Nephron (organoid): Measurements from ENCODE around the gene KCNK7.
"Not testable (repeated sequence)": the region's sequence is repeated elsewhere in the genome, so short reads cannot be mapped to it uniquely, and the experiment has no call there.

Experiments
- H3K27ac Mint-ChIP-seq, 3 experiments: 2 replicates each; pipeline ENCODE4 v1.8.0; 2020; ENCODE audit warnings: mixed read lengths in 3 of 3, mild to moderate bottlenecking in 2 of 3, moderate library complexity in 1 of 3
- H3K27me3 Mint-ChIP-seq: 2 replicates; pipeline ENCODE4 v1.8.0; 2021; ENCODE audit warnings: low read depth, mild to moderate bottlenecking, moderate library complexity, mixed read lengths
- H3K36me3 Mint-ChIP-seq: 2 replicates; pipeline ENCODE4 v1.8.0; 2020; ENCODE audit warnings: low read depth, mixed read lengths
- H3K4me1 Mint-ChIP-seq: 2 replicates; pipeline ENCODE4 v1.8.0; 2020; ENCODE audit warnings: mixed read lengths
- H3K4me3 Mint-ChIP-seq, 3 experiments: 2 replicates each; pipeline ENCODE4 v1.8.0; 2020; ENCODE audit warnings: mild to moderate bottlenecking in 3 of 3, mixed read lengths in 3 of 3, moderate library complexity in 2 of 3
- H3K9me3 Mint-ChIP-seq: 2 replicates; pipeline ENCODE4 v1.8.0; 2020; ENCODE audit warnings: mixed read lengths
- TF ChIP-seq, protein P1 (sequence below), 3 experiments: fragments of 200-600 bp; sonication (generic); IDR thresholded peaks; one replicate each; pipeline ENCODE4 v1.5.0; 2021; ENCODE audit warnings: antibody characterized with exemption in 3 of 3; ENCODE audit not compliant: unreplicated experiment in 3 of 3

The KCNK7 gene

DNA sequence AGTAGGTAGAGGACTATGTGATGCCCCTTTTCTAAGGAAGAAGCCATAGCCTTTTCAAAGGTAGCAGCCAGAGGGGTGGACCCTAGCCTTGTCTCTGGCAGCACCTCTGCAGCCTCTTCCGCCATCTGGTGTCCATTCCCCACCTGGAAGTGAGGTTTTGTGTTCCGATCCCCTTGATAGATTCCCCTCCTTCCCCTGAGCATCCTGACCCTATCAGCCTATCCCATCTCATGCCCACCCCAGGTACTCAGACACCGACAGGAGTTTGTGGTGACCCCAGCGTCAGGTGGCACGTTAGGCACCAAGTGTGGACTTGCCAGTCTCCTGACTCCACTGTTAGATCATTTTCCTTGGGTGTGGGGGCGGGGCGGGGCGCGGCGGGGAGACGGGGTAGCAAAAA is 23.7 kb downstream of the KCNK7 start:
- TF ChIP-seq, protein P1, sequence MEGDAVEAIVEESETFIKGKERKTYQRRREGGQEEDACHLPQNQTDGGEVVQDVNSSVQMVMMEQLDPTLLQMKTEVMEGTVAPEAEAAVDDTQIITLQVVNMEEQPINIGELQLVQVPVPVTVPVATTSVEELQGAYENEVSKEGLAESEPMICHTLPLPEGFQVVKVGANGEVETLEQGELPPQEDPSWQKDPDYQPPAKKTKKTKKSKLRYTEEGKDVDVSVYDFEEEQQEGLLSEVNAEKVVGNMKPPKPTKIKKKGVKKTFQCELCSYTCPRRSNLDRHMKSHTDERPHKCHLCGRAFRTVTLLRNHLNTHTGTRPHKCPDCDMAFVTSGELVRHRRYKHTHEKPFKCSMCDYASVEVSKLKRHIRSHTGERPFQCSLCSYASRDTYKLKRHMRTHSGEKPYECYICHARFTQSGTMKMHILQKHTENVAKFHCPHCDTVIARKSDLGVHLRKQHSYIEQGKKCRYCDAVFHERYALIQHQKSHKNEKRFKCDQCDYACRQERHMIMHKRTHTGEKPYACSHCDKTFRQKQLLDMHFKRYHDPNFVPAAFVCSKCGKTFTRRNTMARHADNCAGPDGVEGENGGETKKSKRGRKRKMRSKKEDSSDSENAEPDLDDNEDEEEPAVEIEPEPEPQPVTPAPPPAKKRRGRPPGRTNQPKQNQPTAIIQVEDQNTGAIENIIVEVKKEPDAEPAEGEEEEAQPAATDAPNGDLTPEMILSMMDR (IDR thresholded peaks at IDR 0.05; ENCODE audit: unreplicated experiment in 3 of 3), result peak; percentile 45 to 48 (median 47)
- Mint-ChIP-seq H3K4me1 (peaks cover 64% of the 10 kb centered on the region), H3K9me3 (no peaks in the 10 kb centered on the region), H3K36me3 (peaks cover 3% of the 10 kb centered on the region), H3K27me3 (peaks cover 3% of the 10 kb centered on the region), H3K27ac (peak overlapping the region; percentile 66 to 87 (median 82)), H3K4me3 (peak overlapping the region; percentile 94 to 99 (median 95))

DNA sequence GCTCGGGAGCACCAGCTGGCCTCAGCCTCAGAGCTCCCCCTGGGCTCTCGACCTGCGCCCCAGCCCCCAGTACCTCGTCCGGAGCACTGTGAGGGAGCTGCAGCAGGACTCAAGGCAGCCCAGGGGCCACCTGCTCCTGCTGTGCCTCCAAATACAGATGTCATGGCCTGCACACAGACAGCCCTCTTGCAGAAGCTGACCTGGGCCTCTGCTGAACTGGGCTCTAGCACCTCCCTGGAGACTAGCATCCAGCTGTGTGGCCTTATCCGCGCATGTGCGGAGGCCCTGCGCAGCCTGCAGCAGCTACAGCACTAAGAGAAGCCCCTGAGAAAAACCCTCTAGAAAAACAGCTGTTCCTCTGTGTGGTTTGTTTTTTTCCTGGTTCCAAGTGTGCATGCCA is 24.2 kb downstream of the KCNK7 start:
- Mint-ChIP-seq H3K9me3 (no peaks in the 10 kb centered on the region), H3K27me3 (peaks cover 3% of the 10 kb centered on the region), H3K4me1 (peaks cover 59% of the 10 kb centered on the region), H3K4me3 (peak overlapping the region; percentile 94 to 99 (median 95)), H3K27ac (peak overlapping the region; percentile 66 to 87 (median 82)), H3K36me3 (peaks cover 3% of the 10 kb centered on the region)
- TF ChIP-seq, protein P1 (IDR thresholded peaks at IDR 0.05; ENCODE audit: unreplicated experiment in 3 of 3), result no peak

DNA sequence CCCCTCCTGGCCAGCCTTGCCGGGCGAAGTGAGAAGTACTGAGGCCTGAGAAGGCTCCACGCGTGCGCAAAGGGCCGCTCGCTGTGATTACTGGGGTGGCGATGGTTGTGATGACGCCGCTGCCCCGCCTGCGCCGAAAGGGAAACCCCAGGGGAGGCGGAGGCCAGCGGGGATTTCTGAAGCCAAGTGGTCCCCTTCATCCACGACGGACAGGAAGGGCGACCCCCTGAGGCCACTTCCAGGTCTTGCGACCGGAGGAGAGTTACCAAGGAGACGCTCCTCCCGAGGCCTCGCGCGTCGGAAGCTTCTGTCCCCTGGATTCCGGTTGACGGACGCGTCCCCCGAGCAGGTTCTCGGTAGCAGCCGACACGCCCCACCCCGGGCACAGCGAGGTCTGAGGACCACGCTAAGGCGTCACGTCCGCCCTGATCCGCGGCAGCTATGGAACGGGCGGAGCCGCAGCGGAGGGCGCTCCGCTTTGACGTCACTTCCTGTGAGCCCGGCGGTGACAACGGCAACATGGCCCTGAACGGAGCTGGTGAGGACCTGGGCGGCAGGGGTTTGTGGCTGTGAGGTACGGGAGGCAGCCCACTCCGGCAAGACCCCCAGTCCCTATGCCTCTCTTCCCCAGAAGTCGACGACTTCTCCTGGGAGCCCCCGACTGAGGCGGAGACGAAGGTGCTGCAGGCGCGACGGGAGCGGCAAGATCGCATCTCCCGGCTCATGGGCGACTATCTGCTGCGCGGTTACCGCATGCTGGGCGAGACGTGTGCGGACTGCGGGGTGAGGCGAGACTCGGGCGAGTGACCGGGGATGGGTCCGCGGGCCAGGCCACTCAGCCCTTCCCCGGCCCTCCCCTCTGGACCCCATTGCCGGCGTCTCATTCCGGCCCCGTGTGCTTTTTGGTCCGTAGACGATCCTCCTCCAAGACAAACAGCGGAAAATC is 25.4 kb downstream of the KCNK7 start, which contains the start of gene ZNRD2:
Gene ZNRD2 (plus strand): TSS at position 505 of the 946 bp plus-strand sequence. CDS start 15 bp downstream, at position 520.
- H3K27me3 Mint-ChIP-seq, result no peaks in the 10 kb centered on the region

DNA sequence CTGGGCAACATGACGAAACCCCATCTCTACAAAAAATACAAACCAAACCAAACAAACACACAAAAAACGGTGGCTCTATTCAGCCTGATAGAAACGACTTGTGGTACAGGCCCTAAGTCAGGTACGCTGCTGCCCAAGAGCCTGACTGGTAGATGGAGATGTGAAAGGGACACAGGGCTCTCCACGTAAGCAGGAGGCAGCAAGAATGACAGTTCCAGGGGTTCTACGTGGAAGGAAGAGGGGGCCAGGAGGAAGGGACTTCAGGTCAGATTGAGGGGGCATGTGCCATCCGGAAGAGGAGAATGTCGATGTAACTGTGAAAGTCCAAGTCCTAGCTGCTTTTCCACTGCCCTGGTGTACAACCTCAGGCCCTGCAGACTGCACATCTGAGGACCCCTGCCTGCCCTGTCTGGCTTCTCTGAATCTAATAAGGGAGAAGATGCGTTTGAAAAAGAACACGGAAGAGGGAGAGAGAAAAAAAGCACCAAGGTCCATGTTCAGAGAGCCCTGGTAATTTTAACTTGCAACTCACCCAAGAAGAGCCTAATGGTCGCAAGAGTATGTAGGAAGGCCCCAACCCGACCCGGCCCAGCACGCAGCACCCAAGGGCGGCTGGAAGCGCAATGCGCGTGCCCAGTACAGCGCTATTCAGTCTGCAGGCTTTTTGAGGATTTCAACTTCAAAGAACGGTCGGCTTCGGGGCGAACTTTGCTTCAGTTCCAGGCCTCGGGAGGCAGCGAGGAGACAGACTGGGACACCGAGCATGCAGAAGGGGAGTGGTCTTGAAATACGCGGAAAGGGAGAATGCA is 26.2 kb downstream of the KCNK7 start:
- Mint-ChIP-seq H3K27ac (peak overlapping the region; percentile 93 to 95 (median 95)), H3K4me1 (peaks cover 47% of the 10 kb centered on the region), H3K36me3 (peaks cover 3% of the 10 kb centered on the region), H3K9me3 (no peaks in the 10 kb centered on the region), H3K27me3 (no peaks in the 10 kb centered on the region), H3K4me3 (peak overlapping the region; percentile 99 to 100 (median 99))
- TF ChIP-seq, protein P1 (IDR thresholded peaks at IDR 0.05; ENCODE audit: unreplicated experiment in 3 of 3), result no peak

More for the DNA sequence above, 25.4 kb downstream of the KCNK7 start, which contains the start of gene ZNRD2:
- H3K36me3 Mint-ChIP-seq, result peaks cover 3% of the 10 kb centered on the region
- H3K27ac Mint-ChIP-seq, result peak within 1 kb of the TSS; percentile 93 to 95 (median 95)
- H3K9me3 Mint-ChIP-seq, result no peaks in the 10 kb centered on the region
- peak within 1 kb of the TSS; percentile 99 to 100 (median 99) for H3K4me3 Mint-ChIP-seq
- TF ChIP-seq, protein P1 (IDR thresholded peaks at IDR 0.05; ENCODE audit: unreplicated experiment in 3 of 3), result peak; percentile 52 to 66 (median 60)
- H3K4me1 Mint-ChIP-seq, result peaks cover 54% of the 10 kb centered on the region

DNA sequence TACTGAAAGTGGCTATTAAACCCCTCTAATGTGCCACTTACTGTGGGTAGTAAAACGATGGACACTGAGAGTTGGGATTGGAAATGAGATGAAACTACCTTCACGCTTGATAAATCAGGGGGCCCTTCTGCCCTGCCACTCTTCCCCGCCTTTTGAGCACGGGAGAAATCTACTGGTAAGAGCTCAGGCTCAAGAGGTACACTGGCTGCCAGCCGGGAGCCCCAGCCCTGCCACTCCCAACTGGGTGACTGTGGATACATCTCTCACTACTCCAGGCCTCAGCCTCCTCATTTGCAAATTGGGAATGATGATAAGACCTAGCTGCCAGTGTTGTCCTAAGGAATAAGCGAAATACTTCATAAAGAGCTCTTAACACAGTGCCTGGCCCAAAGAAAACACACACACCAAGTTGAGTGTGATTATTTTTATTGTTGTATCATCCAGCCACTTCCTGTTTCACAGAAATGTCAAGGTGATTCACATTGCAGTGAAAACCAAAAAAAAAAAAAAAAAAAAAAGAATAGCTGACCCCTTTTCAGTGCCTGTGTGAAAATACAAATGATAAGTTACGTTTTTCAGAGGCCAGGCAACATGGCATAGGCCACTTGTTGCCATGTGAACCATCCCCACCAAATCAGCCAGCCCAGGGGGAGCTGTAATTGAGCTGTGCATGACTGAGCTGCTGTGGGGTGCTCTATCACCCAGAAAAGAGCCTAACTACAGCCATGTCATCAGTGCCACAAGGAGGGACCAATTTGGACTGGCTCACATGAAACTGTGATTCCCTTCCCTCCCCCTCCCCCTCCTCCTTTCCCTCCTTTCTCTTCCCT is 29.8 kb downstream of the KCNK7 start:
- Mint-ChIP-seq H3K27ac (peak overlapping the region in 1 of 3 experiments; percentile 17), H3K27me3 (peaks cover 3% of the 10 kb centered on the region), H3K9me3 (no peaks in the 10 kb centered on the region), H3K4me3 (no peak overlapping the region), H3K4me1 (peaks cover 41% of the 10 kb centered on the region), H3K36me3 (peaks cover 3% of the 10 kb centered on the region)
- TF ChIP-seq, protein P1 (IDR thresholded peaks at IDR 0.05; ENCODE audit: unreplicated experiment in 3 of 3), result no peak

DNA sequence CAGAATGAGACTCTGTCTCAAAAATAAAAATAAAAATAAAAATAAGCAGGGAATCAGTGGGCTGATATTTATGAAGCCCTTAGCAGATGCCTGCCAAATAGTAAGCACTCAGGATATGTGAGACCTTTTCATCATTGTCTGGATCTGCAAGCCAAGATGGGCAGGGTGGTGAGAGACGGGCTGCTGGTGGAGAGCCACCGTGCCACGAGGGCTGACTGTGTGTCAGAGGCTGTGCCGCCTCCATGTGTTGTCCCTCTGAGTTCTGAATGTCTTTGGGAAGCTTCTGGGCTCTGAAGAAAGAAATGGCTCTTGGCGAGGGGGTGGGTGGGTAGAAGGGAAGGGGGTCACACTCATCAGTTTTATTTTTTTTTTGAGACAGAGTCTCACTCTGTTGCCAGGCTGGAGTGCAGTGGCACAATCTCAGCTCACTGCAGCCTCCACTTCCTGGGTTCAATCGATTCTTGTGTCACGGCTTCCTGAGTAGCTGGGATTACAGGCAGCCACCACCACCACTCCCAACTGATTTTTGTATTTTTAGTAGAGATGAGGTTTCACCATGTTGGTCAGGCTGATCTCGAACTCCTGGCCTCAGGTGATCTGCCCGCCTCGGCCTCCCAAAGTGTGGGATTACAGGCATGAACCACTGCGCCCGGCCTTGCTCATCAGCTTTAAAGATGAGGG is 30.6 kb downstream of the KCNK7 start:
- H3K9me3 Mint-ChIP-seq, H3K4me3 Mint-ChIP-seq, H3K27ac Mint-ChIP-seq, H3K27me3 Mint-ChIP-seq, H3K36me3 Mint-ChIP-seq: not testable (repeated sequence)
- H3K4me1 Mint-ChIP-seq, result peaks cover 42% of the 10 kb centered on the region
